DMS53 (cell line): ENCODE measurements around the gene SDR39U1.

Experiments
- DNase-seq: peaks from one replicate; lab custom pipeline; 2025; lab: John Stamatoyannopoulos, UW

SDR39U1 gene

GRCh38 chr14:24429395-24430142 lies 13.0 kb downstream of the SDR39U1 start, which contains the start of the genes CBLN3 and KHNYN:
Gene CBLN3 (minus strand): TSS chr14:24429668. CDS start chr14:24429054, 614 bp downstream.
Gene KHNYN (plus strand): TSS chr14:24429954. CDS start chr14:24430731, 777 bp downstream.
- DNase-seq, result peak; percentile 92

- DNase-seq, result peak; percentile 31
These were observed 13.8 kb downstream of the SDR39U1 start for GRCh38 chr14:24428628-24429394.

- DNase-seq, result no peak
These were observed 14.8 kb downstream of the SDR39U1 start for GRCh38 chr14:24427537-24428508.

GRCh38 chr14:24426912-24427536 lies 15.6 kb downstream of the SDR39U1 start:
- peak; percentile 87 for DNase-seq

- peak; percentile 53 for DNase-seq
These were observed 16.2 kb downstream of the SDR39U1 start for GRCh38 chr14:24426150-24426911.

- peak; percentile 35 for DNase-seq
These were observed 16.9 kb downstream of the SDR39U1 start for GRCh38 chr14:24425704-24426103.

GRCh38 chr14:24422694-24423601 lies 19.6 kb downstream of the SDR39U1 start:
- DNase-seq, result no peak

- DNase-seq, result no peak
These were observed 20.3 kb downstream of the SDR39U1 start for GRCh38 chr14:24422261-24422660.

GRCh38 chr14:24418492-24418873 lies 24.1 kb downstream of the SDR39U1 start:
- DNase-seq, result no peak

- DNase-seq, result no peak
These were observed 24.6 kb downstream of the SDR39U1 start for GRCh38 chr14:24417832-24418491.

- no peak for DNase-seq
These were observed 25.5 kb downstream of the SDR39U1 start for GRCh38 chr14:24416932-24417619.

- no peak for DNase-seq
These were observed 26.2 kb downstream of the SDR39U1 start for GRCh38 chr14:24416254-24416931.

- no peak for DNase-seq
These were observed 26.9 kb downstream of the SDR39U1 start for GRCh38 chr14:24415421-24416253.

GRCh38 chr14:24414732-24415420 lies 27.7 kb downstream of the SDR39U1 start:
- no peak for DNase-seq

- DNase-seq, result no peak
These were observed 28.5 kb downstream of the SDR39U1 start for GRCh38 chr14:24414077-24414476.
